Stimulated activated CD8-positive, alpha-beta memory T cell treated with anti-CD3 and anti-CD28 coated beads, Interleukin-12 subunit alpha, Interleukin-12 subunit beta, amount 100 ng/mL, for 1 hour (primary cell): Measurements from ENCODE around the gene SNPH.
"Not testable (repeated sequence)": the region's sequence is repeated elsewhere in the genome, so short reads cannot be mapped to it uniquely, and the experiment has no call there.

Experiments used
- DNase-seq: peaks from one replicate; pipeline ENCODE4 v3.0.0-alpha.2; 2020; ENCODE audit warnings: low read depth

SNPH gene, protein sequence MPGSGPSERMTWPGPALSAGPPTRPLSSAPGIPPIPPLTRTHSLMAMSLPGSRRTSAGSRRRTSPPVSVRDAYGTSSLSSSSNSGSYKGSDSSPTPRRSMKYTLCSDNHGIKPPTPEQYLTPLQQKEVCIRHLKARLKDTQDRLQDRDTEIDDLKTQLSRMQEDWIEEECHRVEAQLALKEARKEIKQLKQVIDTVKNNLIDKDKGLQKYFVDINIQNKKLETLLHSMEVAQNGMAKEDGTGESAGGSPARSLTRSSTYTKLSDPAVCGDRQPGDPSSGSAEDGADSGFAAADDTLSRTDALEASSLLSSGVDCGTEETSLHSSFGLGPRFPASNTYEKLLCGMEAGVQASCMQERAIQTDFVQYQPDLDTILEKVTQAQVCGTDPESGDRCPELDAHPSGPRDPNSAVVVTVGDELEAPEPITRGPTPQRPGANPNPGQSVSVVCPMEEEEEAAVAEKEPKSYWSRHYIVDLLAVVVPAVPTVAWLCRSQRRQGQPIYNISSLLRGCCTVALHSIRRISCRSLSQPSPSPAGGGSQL

DNA sequence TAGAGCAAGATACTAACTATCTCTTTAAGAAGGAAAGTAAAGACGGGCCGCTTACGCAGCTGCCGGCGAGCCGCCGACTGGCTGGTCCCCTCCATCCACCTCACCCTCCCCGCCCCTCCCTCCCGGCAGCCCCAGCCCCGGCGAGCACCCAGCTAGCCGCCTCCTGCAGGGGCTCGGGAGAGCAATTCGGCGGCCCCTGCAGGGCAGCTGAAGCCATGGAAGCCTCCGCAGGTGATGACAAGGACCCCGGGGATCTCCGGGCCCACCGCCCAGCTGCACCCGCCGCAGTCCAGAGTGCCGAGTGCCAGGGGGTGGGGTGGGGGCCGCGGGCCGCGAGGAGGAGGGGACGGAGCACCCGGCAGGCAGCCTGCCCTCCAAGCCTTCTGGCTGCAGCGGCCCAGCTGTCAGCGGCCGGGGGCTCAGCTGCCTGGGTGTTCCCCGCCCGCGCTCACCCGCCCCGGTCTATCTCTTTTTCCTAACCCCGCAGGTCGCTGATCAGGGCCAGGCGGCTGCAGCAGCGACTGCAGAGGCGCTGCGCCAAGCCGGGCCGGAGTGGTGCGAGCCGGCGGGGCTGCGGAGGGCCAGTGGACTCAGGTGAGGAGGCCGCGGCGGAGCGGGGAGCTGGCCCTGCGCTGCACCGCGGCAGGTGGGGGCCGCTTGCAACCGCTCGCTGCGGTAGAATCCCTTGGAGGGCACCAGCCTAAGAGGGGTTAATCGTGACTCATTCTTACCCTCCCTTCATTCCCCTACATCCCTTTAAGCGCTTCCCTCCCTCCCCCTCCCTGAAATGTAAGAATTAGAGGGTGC is at the start of gene SNPH:
SNPH (plus strand) TSS at position 128 of the 807 bp plus-strand sequence. CDS start 29,946 bp downstream, outside the sequence.
- peak; percentile 61 for DNase-seq

DNA sequence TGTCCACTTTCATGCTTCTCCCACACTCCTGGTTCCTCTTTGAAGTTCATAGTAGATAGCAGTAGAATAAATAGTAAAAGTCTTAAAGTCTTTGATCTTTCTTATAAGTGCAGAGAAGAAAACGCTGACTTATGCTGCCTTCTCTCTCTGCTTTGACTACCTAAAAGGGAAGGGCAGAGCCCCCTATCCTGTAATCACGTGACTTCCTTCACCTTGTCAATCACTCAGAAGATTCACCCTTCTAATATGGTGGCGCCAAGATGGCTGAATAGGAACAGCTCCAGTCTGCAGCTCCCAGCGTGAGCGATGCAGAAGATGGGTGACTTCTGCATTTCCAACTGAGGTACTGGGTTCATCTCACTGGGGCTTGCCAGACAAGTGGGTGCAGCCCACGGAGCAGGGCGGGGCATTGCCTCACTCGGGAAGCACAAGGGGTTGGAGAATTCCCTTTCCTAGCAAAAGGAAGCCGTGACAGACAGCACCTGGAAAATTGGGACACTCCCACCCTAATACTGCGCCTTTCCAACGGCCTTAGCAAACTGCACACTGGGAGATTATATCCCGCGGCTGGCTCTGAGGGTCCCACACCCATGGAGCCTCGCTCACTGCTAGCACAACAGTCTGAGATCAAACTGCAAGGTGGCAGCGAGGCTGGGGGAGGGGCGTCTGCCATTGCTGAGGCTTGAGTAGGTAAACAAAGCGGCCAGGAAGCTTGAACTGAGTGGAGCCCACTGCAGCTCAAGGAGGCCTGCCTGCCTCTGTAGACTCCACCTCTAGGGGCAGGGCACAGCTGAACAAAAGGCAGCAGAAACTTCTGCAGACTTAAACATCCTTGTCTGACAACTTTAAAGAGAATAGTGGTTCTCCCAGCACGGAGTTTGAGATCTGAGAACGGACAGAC is 49.3 kb upstream of the SNPH start:
- DNase-seq: not testable (repeated sequence)

GRCh38 chr20:1222750-1223149 is 43.3 kb upstream of the SNPH start:
- not testable (repeated sequence) for DNase-seq

DNA sequence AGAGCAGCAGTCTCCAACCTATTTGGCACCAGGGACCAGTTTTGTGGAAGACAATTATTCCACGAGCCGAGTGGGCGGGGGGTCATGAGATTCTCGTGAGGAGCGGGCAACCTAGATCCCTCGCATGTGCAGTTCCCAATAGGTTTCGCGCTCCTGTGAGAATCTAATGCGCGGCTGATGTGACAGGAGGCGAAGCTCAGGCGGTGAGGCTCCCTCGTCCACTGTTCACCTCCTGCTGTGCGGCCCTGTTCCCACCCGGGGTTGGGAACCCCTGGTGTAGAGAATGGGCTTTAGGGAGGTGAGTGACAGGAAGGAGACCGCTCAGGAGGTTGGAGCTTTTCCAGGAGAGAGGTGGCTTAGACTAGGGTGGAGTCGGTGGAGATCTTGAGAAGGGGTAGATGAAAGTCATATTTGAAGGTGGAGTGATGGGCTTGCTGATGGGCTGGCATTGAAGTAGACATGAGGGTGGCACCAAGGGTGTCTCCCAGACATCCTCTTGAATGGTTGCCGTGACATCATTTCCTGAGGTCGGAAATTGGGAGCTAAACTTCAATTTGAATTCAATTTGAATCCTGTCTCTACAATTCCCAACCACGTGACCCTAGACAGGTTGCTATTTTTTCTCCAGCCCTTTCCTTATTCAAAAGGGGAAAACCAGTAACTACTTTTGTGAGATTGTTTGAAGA is 41.7 kb upstream of the SNPH start:
- no peak for DNase-seq

- no peak for DNase-seq
Measured at GRCh38 chr20:1225263-1225782, 40.8 kb upstream of the SNPH start.

- DNase-seq: peak; percentile 66
Measured at GRCh38 chr20:1225783-1226654, 40.1 kb upstream of the SNPH start, which contains the start of gene RAD21L1. TSS of gene RAD21L1 (plus strand) at chr20:1226044. CDS start at chr20:1228454, 2,410 bp downstream.

- no peak for DNase-seq
Measured at GRCh38 chr20:1229541-1229940, 36.6 kb upstream of the SNPH start.

- DNase-seq: no peak
Measured at GRCh38 chr20:1232286-1233111, 33.6 kb upstream of the SNPH start.

GRCh38 chr20:1240549-1240948 is 25.5 kb upstream of the SNPH start:
- DNase-seq: no peak

- no peak for DNase-seq
Measured at GRCh38 chr20:1241456-1241855, 24.6 kb upstream of the SNPH start.

DNA sequence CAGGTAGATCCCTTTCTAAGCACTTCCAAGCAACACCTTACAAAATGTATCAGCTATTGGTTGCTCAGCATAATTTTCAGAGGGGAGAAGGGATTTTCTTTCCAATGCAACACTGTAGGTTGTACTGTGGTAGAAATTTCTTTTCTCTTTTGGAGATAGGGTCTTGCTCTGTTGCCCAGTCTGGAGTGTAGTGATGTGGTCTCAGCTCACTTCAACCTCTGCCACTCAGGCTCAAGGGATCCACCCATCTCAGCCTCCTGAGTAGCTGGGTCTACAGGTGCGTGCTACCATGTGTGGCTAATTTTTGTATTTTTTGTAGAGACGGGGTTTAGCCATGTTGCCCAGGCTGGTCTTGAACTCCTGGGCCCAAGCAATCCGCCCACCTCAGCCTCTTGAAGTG is 24.0 kb upstream of the SNPH start:
- no peak for DNase-seq

DNA sequence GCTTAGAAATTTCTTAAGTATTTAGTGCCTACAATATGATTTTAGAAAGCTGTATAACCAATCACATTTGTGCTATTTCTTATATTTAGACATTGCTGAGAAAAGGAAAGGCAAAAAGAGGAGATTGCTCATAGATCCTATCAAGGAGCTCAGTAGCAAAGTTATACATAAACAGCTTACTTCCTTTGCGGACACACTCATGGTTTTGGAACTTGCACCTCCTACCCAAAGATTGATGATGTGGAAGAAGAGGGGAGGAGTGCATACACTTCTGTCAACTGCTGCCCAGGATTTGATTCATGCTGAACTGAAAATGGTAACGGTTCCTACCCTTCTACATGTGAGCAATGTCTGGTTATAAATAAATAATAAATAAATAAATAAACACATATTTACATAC is 23.6 kb upstream of the SNPH start:
- no peak for DNase-seq

- DNase-seq: no peak
Measured at GRCh38 chr20:1245578-1245977, 20.5 kb upstream of the SNPH start.

DNA sequence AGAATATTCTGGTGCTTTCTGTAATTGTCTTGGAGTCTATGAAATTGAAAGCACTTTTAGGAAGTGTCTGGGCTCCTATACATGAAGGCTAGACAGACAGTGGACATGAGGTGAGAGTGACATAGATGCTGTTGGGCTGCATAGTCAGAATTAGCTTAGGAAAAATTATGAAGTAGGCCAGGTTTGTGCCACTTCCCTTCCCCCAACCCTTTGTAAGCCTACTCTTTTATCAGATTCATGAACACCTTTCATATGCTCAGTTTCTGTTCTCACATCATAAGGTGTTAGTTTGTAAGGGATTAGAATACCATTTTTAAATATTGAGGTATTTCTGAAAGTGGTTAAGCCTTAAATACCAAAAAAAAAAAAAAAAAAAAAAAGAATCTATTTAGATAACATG is 18.4 kb upstream of the SNPH start:
- no peak for DNase-seq

- not testable (repeated sequence) for DNase-seq
Measured at GRCh38 chr20:1250282-1250681, 15.8 kb upstream of the SNPH start.

- no peak for DNase-seq
Measured at GRCh38 chr20:1252416-1252815, 13.7 kb upstream of the SNPH start.

DNA sequence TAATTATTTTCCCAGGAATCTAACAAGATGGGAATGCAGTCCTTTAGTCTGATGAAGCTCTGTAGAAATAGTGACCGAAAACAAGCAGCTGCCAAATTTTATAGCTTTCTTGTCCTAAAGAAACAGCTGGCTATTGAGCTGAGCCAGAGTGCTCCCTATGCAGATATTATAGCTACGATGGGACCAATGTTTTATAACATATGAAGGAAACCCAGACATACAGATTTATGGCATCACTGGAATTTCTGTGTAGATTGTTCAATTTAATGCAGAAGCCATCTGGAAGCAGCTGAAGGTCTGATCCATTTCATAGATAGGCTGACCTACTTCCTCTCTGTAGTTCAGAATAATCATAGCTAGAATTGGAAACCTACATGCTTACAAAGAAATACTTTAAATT is 11.8 kb upstream of the SNPH start:
- no peak for DNase-seq

DNA sequence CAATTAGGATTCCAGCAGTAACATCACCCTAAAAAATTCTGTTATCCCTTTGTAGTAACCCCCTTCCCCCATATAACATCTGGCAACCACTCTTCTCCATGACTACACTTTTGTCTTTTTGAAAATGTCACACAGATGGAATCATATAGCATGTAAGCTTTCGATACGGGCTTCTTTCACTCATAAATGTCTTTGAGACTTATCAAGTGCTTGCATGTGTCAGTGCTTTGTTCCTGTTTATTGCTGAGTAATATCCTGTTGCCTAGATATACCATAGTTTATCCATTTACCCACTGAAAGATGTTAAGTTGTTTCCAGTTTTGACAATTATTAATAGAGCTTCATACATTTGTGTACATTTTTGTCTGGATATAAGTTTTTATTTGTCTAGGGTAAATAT is 10.4 kb upstream of the SNPH start:
- DNase-seq: no peak

DNA sequence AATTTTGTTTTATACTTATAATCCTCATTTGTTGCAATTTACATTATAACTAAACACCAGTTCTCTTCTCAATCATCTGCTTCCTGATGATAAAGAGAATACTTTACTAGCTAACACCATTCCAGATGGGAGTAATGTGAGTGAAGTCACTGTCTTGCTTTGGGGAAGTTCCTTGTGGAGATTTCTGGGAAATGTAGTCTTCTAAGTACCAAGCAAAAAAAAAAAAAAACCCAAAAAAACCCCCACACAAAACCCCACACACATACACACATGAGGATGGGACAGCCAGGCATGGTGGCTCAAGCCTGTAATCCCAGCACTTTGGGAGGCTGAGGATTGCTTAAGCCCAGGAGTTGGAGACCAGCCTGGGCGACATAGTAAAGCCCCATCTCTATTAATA is 2.2 kb upstream of the SNPH start:
- DNase-seq: no peak
